GM19239 (cell line): ENCODE data around the gene TUBE1.
"Not testable (repeated sequence)": the region's sequence is repeated elsewhere in the genome, so short reads cannot be mapped to it uniquely, and the experiment has no call there.

Experiments used
- DNase-seq: peaks from one replicate; pipeline ENCODE4 v3.0.0; 2011; ENCODE audit warnings: low spot score; ENCODE audit not compliant: insufficient read length
- FAIRE-seq: peaks from 2 replicates; lab custom pipeline; 2011; peaks lifted over from hg19 to GRCh38; lab: Jason Lieb, UNC

TUBE1 gene

GRCh38 chr6:112065426-112065986 lies 21.8 kb downstream of the TUBE1 start:
- DNase-seq (no peak), FAIRE-seq (no peak)

GRCh38 chr6:112062966-112063365 lies 24.3 kb downstream of the TUBE1 start:
- DNase-seq (no peak), FAIRE-seq (no peak)

GRCh38 chr6:112061605-112062004 lies 25.7 kb downstream of the TUBE1 start:
- FAIRE-seq = no peak

GRCh38 chr6:112058243-112059032 lies 28.8 kb downstream of the TUBE1 start:
- no peak for DNase-seq
- FAIRE-seq = no peak

More at GRCh38 chr6:112061605-112062004, 25.7 kb downstream of the TUBE1 start:
- DNase-seq = no peak

GRCh38 chr6:112054555-112055190 lies 32.6 kb downstream of the TUBE1 start:
- DNase-seq = no peak
- no peak for FAIRE-seq

GRCh38 chr6:112054001-112054400 lies 33.3 kb downstream of the TUBE1 start, which contains the start of gene CCN6:
Gene CCN6 (plus strand): TSS chr6:112054104. CDS start chr6:112054358, 254 bp downstream.
- FAIRE-seq (no peak), DNase-seq (no peak)

- not testable (repeated sequence) for DNase-seq, FAIRE-seq
These were observed 36.0 kb downstream of the TUBE1 start for GRCh38 chr6:112051251-112051740.

GRCh38 chr6:112050429-112050828 lies 36.9 kb downstream of the TUBE1 start:
- DNase-seq (no peak), FAIRE-seq (no peak)

- no peak for FAIRE-seq
- no peak for DNase-seq
These were observed 37.3 kb downstream of the TUBE1 start for GRCh38 chr6:112049996-112050395.

GRCh38 chr6:112049026-112049799 lies 38.1 kb downstream of the TUBE1 start:
- DNase-seq = no peak
- FAIRE-seq = no peak

- not testable (repeated sequence) for DNase-seq
These were observed 39.8 kb downstream of the TUBE1 start for GRCh38 chr6:112047523-112047922.

GRCh38 chr6:112044856-112045255 lies 42.4 kb downstream of the TUBE1 start:
- DNase-seq (no peak), FAIRE-seq (no peak)

More at GRCh38 chr6:112047523-112047922, 39.8 kb downstream of the TUBE1 start:
- not testable (repeated sequence) for FAIRE-seq

GRCh38 chr6:112044196-112044595 lies 43.1 kb downstream of the TUBE1 start:
- DNase-seq = no peak
- FAIRE-seq = no peak

- peak; percentile 90 for FAIRE-seq
- DNase-seq = peak; percentile 76
These were observed 44.0 kb downstream of the TUBE1 start for GRCh38 chr6:112043032-112044007.

- DNase-seq (no peak), FAIRE-seq (no peak)
These were observed 45.7 kb downstream of the TUBE1 start for GRCh38 chr6:112041535-112041934.

GRCh38 chr6:112040956-112041355 lies 46.3 kb downstream of the TUBE1 start:
- no peak for DNase-seq
- no peak for FAIRE-seq

GRCh38 chr6:112039431-112039770 lies 47.9 kb downstream of the TUBE1 start:
- no peak for FAIRE-seq
- DNase-seq = no peak

GRCh38 chr6:112038756-112039430 lies 48.4 kb downstream of the TUBE1 start:
- FAIRE-seq = no peak
- DNase-seq = no peak

GRCh38 chr6:112038268-112038667 lies 49.0 kb downstream of the TUBE1 start:
- DNase-seq = no peak
- no peak for FAIRE-seq
